ENCODE results near the gene CTU2. TPM values are rescaled to one million over a fixed set of nuclear protein-coding genes. Genes with fewer than 3 reads are reported as not detected.

Gene CTU2
- total RNA-seq, 2 donors from 2014 or later: 7.8 to 23.1 TPM

DNA sequence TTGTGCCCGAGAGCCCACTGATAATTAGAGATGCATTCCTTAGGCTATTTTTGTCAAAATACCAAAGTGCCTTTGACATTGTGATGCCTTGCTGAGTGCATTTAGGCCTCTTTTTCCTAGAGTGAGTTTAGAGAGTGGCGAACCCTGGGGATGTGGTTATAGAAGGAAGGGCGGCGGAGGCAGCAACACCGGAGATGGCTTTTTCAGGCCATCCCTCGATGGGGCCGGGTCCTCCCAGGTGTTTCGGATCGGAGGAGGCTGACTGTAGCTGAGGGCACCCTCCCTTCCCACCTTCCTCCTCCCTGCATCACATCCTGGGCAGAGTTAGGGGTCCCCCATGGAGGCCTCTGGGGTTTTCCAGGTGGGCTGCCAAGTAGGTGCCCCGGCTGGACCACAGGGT is 13.4 kb upstream of the CTU2 start:
- no peak overlapping the region for H3K27ac ChIP-seq
- H3K27me3 ChIP-seq: no peaks in the 10 kb centered on the region

GRCh38 chr16:88693420-88694177 is 12.7 kb upstream of the CTU2 start:
- H3K27me3 ChIP-seq: no peaks in the 10 kb centered on the region
- no peak for DNase-seq
- H3K9me3 ChIP-seq: no peaks in the 10 kb centered on the region
- no peak overlapping the region for H3K9ac ChIP-seq (ENCODE audit: low read depth in 2 of 2, low read length in 2 of 2)
- H3K27ac ChIP-seq: no peak overlapping the region
- intact Hi-C loops (cut with DNase I): no loop called here
- no peak overlapping the region for H3K4me3 ChIP-seq
- peaks cover 4% of the 10 kb centered on the region for H3K4me1 ChIP-seq
- H3K36me3 ChIP-seq: no peaks in the 10 kb centered on the region
- TF ChIP-seq, protein P1, sequence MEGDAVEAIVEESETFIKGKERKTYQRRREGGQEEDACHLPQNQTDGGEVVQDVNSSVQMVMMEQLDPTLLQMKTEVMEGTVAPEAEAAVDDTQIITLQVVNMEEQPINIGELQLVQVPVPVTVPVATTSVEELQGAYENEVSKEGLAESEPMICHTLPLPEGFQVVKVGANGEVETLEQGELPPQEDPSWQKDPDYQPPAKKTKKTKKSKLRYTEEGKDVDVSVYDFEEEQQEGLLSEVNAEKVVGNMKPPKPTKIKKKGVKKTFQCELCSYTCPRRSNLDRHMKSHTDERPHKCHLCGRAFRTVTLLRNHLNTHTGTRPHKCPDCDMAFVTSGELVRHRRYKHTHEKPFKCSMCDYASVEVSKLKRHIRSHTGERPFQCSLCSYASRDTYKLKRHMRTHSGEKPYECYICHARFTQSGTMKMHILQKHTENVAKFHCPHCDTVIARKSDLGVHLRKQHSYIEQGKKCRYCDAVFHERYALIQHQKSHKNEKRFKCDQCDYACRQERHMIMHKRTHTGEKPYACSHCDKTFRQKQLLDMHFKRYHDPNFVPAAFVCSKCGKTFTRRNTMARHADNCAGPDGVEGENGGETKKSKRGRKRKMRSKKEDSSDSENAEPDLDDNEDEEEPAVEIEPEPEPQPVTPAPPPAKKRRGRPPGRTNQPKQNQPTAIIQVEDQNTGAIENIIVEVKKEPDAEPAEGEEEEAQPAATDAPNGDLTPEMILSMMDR (IDR thresholded peaks at IDR 0.05): no peak

More for the DNA sequence above, 13.4 kb upstream of the CTU2 start:
- Histone ChIP-seq H3K9me3 (no peaks in the 10 kb centered on the region), H3K9ac (ENCODE audit: low read depth in 2 of 2, low read length in 2 of 2) (peak overlapping the region in 1 of 2 donors; percentile 24), H3K4me1 (peaks cover 5% of the 10 kb centered on the region), H3K36me3 (no peaks in the 10 kb centered on the region), H3K4me3 (no peak overlapping the region)
- TF ChIP-seq, protein P1 (IDR thresholded peaks at IDR 0.05): no peak
- no peak for DNase-seq
- intact Hi-C loops (cut with DNase I): no loop called here

- intact Hi-C loops (cut with DNase I): no loop called here
- Histone ChIP-seq H3K4me3 (no peak overlapping the region), H3K9me3 (no peaks in the 10 kb centered on the region), H3K27ac (no peak overlapping the region), H3K4me1 (peaks cover 4% of the 10 kb centered on the region), H3K27me3 (no peaks in the 10 kb centered on the region), H3K36me3 (no peaks in the 10 kb centered on the region), H3K9ac (ENCODE audit: low read depth in 2 of 2, low read length in 2 of 2) (no peak overlapping the region)
- DNase-seq: no peak
- TF ChIP-seq, protein P1 (IDR thresholded peaks at IDR 0.05): no peak
These were observed 11.8 kb upstream of the CTU2 start for GRCh38 chr16:88694221-88695087.

DNA sequence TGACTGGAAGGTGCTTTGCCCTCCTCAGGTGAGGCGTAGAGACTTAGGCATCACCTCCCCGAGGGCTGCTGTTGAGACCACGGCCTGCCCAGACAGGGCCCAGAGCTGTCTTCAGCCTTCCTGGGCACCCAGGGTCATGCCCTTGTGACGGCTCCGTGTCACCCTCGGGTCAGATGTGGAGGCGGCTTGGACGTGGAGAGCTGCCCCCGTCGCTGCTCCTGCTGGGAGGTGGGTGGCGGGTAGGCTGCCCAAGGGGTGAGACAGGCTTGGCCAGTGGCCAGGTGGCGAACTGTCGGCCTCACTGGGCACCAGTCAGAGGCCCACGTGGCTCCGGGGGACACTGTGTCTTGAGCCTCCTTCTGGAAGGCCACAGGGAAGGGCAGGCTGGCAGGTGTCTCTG is 11.1 kb upstream of the CTU2 start:
- no peak overlapping the region for H3K9ac ChIP-seq (ENCODE audit: low read depth in 2 of 2, low read length in 2 of 2)
- H3K4me3 ChIP-seq: no peak overlapping the region
- H3K27me3 ChIP-seq: no peaks in the 10 kb centered on the region
- no peaks in the 10 kb centered on the region for H3K36me3 ChIP-seq
- H3K27ac ChIP-seq: no peak overlapping the region
- TF ChIP-seq, protein P1 (IDR thresholded peaks at IDR 0.05): no peak
- no peak for DNase-seq
- no peaks in the 10 kb centered on the region for H3K9me3 ChIP-seq
- H3K4me1 ChIP-seq: peaks cover 4% of the 10 kb centered on the region
- intact Hi-C loops (cut with DNase I): no loop called here

DNA sequence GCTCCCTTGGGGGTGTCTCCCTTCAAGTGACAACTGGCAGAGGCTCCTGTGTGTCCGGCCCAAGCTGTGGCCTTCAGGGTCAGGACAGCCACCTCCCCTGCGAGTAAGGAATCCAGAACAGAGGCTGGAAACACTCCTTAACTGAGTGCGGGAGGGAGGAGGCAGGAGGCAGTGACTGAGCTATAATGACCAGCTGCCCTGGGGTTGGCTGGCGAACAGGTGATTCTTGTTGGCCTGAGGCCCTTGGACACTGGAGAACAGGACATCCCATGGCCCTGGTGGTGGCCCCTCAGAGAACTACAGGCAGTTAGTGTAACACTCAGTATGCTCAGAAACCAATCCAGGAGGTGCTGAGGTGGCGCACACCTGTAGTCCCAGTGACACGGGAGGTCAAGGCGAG is 10.6 kb upstream of the CTU2 start:
- intact Hi-C loops (cut with DNase I): no loop called here
- H3K27ac ChIP-seq: no peak overlapping the region
- H3K9ac ChIP-seq (ENCODE audit: low read depth in 2 of 2, low read length in 2 of 2): no peak overlapping the region
- H3K4me3 ChIP-seq: no peak overlapping the region
- H3K27me3 ChIP-seq: no peaks in the 10 kb centered on the region
- TF ChIP-seq, protein P1 (IDR thresholded peaks at IDR 0.05): no peak
- H3K9me3 ChIP-seq: no peaks in the 10 kb centered on the region
- H3K36me3 ChIP-seq: no peaks in the 10 kb centered on the region
- DNase-seq: no peak
- peaks cover 4% of the 10 kb centered on the region for H3K4me1 ChIP-seq
